Endothelial cell of umbilical vein (primary cell): ENCODE data around the gene SLC25A21.

Experiments used
- EZH2 ChIP-seq: IDR thresholded peaks from 2 replicates; pipeline ENCODE4 v1.6.1; 2012; ENCODE audit warnings: borderline replicate concordance, low read depth, mild to moderate bottlenecking, moderate library complexity, low read length, inconsistent platforms; ENCODE audit not compliant: severe bottlenecking
- GATA2 ChIP-seq: IDR thresholded peaks from 2 replicates; pipeline ENCODE4 v1.7.0; 2011; ENCODE audit warnings: low read depth, mild to moderate bottlenecking, moderate library complexity, mixed read lengths, low read length; ENCODE audit not compliant: insufficient read length, insufficient read depth
- POLR2A ChIP-seq: IDR thresholded peaks from 2 replicates; pipeline ENCODE4 v1.6.1; 2012; ENCODE audit warnings: low read depth, mild to moderate bottlenecking, control low read depth, low read length
- POLR2AphosphoS5 ChIP-seq: IDR thresholded peaks from 2 replicates; pipeline ENCODE4 v1.6.1; 2012; ENCODE audit warnings: low read depth, mild to moderate bottlenecking, control low read depth, low read length, moderate library complexity; ENCODE audit not compliant: insufficient read depth
- TF ChIP-seq, protein P1 (sequence below), 2 donors: IDR thresholded peaks; 1 replicate in 1 of 2; 2 replicates in 1 of 2; pipeline ENCODE4 v1.5.1; 2011; ENCODE audit warnings: low read length in 2 of 2, mild to moderate bottlenecking in 2 of 2, moderate library complexity in 2 of 2, control low read depth in 1 of 2, inconsistent platforms in 1 of 2, low read depth in 1 of 2; ENCODE audit not compliant: insufficient read depth in 1 of 2; ENCODE audit errors: extremely low read depth in 1 of 2

- no peak for TF ChIP-seq POLR2A
- TF ChIP-seq, protein P1, sequence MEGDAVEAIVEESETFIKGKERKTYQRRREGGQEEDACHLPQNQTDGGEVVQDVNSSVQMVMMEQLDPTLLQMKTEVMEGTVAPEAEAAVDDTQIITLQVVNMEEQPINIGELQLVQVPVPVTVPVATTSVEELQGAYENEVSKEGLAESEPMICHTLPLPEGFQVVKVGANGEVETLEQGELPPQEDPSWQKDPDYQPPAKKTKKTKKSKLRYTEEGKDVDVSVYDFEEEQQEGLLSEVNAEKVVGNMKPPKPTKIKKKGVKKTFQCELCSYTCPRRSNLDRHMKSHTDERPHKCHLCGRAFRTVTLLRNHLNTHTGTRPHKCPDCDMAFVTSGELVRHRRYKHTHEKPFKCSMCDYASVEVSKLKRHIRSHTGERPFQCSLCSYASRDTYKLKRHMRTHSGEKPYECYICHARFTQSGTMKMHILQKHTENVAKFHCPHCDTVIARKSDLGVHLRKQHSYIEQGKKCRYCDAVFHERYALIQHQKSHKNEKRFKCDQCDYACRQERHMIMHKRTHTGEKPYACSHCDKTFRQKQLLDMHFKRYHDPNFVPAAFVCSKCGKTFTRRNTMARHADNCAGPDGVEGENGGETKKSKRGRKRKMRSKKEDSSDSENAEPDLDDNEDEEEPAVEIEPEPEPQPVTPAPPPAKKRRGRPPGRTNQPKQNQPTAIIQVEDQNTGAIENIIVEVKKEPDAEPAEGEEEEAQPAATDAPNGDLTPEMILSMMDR (IDR thresholded peaks at IDR 0.05; ENCODE audit: extremely low read depth in 1 of 2, insufficient read depth in 1 of 2, low read depth in 1 of 2, low read length in 2 of 2) = no peak
- no peak for TF ChIP-seq EZH2
- no peak for TF ChIP-seq GATA2
- TF ChIP-seq POLR2AphosphoS5 = no peak
Measured at GRCh38 chr14:37147310-37147880, 25.0 kb downstream of the SLC25A21 start.
